ENCODE data around the gene TMC7. TPM values are rescaled to one million over a fixed set of nuclear protein-coding genes. Genes with fewer than 3 reads are reported as not detected.

The TMC7 gene
- total and polyA plus RNA-seq, 9 donors, result 0.84 to 1.8 (median 1.5) TPM

DNA sequence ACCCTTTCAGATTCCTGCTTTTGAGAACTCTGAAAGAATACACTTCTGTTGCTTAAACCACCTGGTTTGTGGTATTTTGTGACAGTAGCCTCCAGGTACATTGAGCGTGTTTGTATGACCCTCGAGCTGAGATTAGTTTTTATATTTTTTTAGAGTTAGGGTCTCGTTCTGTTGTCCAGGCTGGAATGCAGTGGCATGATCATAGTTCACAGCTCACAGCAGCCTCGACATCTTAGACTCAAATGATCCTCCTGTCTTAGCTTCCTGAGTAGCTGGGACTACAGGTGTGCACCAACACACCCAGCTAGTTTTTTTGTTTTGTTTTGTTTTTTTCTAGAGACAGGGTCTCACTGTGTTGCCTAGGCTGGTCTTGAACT is 125.5 kb downstream of the TMC7 start:
- Histone ChIP-seq H3K27me3 (ENCODE audit: control insufficient read depth, insufficient read depth, low read length) (no peaks in the 10 kb centered on the region), H3K4me3 (ENCODE audit: low read length) (no peak overlapping the region), H3K36me3 (ENCODE audit: control insufficient read depth, insufficient read depth, low read length) (no peaks in the 10 kb centered on the region), H3K27ac (ENCODE audit: low read length) (no peak overlapping the region), H3K4me1 (ENCODE audit: control insufficient read depth, insufficient read depth, low read length) (peaks cover 10% of the 10 kb centered on the region), H3K9me3 (replicated peaks; ENCODE audit: control insufficient read depth, low read depth, low read length) (no peaks in the 10 kb centered on the region)
- no peak for DNase-seq
- 67% methylated on average over 1 of the region's 4 CpGs for WGBS (ENCODE audit: insufficient coverage)

DNA sequence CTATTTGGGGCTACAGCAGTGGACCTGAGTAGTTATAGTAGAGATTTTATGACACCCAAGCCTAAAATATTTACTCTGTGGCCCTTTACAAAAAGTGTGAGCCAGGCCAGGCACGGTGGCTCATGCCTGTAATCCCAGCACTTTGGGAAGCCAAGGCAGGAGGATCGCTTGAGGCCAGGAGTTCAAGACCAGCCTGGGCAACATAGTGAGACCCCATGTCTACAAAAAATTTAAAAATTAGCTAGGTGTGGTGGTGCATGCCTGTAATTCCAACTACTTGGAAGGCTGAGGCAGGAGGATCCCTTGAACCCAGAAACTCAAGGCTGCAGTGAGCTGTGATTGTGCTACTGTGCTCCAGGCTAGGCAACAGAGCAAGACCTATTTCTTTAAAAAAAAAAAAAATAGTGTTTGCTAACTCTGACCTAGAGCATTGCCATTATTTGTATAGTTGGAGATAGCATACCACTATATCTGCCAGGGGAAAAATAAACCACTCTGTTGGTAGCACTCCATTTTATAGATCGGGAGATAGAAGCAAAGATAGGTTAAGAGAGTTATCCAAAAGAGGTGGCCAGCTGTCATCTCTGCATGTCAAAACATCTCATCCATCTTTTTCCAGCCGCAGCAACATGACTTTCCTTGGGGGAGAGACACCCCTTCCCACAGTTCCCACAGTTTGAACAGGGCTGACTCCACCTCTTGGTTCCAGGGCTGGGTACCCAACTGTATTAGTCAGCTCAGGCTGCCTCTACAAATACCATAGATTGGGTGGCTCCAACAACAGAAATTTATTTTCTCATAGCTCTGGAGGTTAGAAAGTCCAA is 127.0 kb downstream of the TMC7 start:
- WGBS (ENCODE audit: insufficient coverage), result 94% methylated on average over 2 of the region's 4 CpGs
- Histone ChIP-seq H3K4me1 (ENCODE audit: control insufficient read depth, insufficient read depth, low read length) (peaks cover 23% of the 10 kb centered on the region), H3K27ac (ENCODE audit: low read length) (no peak overlapping the region), H3K4me3 (ENCODE audit: low read length) (no peak overlapping the region), H3K36me3 (ENCODE audit: control insufficient read depth, insufficient read depth, low read length) (peaks cover 8% of the 10 kb centered on the region), H3K27me3 (ENCODE audit: control insufficient read depth, insufficient read depth, low read length) (no peaks in the 10 kb centered on the region), H3K9me3 (replicated peaks; ENCODE audit: control insufficient read depth, low read depth, low read length) (no peaks in the 10 kb centered on the region)
- DNase-seq, result no peak

DNA sequence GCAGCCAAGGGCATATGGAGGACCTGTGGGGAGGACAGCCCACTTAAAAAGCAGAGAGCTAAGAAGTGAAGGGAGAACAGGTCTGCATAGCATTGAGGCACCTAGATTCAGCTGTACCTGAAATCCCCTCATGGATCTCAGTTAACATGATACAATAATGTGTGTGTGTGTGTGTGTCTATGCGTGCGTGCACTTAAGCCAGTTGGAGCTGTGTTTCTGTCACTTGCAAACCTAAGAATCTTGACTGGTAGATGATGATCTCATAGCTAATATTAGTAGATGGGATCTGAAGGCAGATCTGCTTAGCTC is 128.3 kb downstream of the TMC7 start:
- no peak overlapping the region for H3K27ac ChIP-seq (ENCODE audit: low read length)
- no peaks in the 10 kb centered on the region for H3K27me3 ChIP-seq (ENCODE audit: control insufficient read depth, insufficient read depth, low read length)

More for the DNA sequence above, 128.3 kb downstream of the TMC7 start:
- DNase-seq, result no peak
- no peaks in the 10 kb centered on the region for H3K9me3 ChIP-seq (replicated peaks; ENCODE audit: control insufficient read depth, low read depth, low read length)
- no CpG with 5 or more reads among the region's 2 CpGs for WGBS (ENCODE audit: insufficient coverage)
- H3K36me3 ChIP-seq (ENCODE audit: control insufficient read depth, insufficient read depth, low read length), result peaks cover 18% of the 10 kb centered on the region
- peaks cover 30% of the 10 kb centered on the region for H3K4me1 ChIP-seq (ENCODE audit: control insufficient read depth, insufficient read depth, low read length)
- H3K4me3 ChIP-seq (ENCODE audit: low read length), result no peak overlapping the region

Other genes starting within 250 kb of the TMC7 start
- gene RPS15A, start 193.6 kb upstream of the TMC7 start, total RNA-seq, result 4,122 TPM
- 1,000 to 10,000 TPM; 1,889 to 2,835 (median 2,053) TPM for gene RPS15A, start 193.6 kb upstream of the TMC7 start, polyA plus RNA-seq (ENCODE audit: insufficient read depth in 1 of 8, insufficient read length in 8 of 8, low replicate concordance in 1 of 8)
- 70.0 TPM for gene ARL6IP1, start 182.4 kb upstream of the TMC7 start, total RNA-seq
- gene ARL6IP1, start 182.4 kb upstream of the TMC7 start, polyA plus RNA-seq (ENCODE audit: insufficient read depth in 1 of 8, insufficient read length in 8 of 8, low replicate concordance in 1 of 8), result 100 to 1,000 TPM in 5 of 8 donors, 10 to 100 TPM in 3; 80.4 to 134 (median 103) TPM
- 42.4 TPM for gene SMG1, start 57.5 kb upstream of the TMC7 start, total RNA-seq
- 10 to 100 TPM; 24.7 to 49.5 (median 35.4) TPM for gene SMG1, start 57.5 kb upstream of the TMC7 start, polyA plus RNA-seq (ENCODE audit: insufficient read depth in 1 of 8, insufficient read length in 8 of 8, low replicate concordance in 1 of 8)
- gene COQ7, start 83.7 kb downstream of the TMC7 start, total RNA-seq, result 30.2 TPM
- gene COQ7, start 83.7 kb downstream of the TMC7 start, polyA plus RNA-seq (ENCODE audit: insufficient read depth in 1 of 8, insufficient read length in 8 of 8, low replicate concordance in 1 of 8), result 10 to 100 TPM; 25.8 to 29.4 (median 27.0) TPM
- 17.8 TPM for gene ITPRIPL2, start 130.0 kb downstream of the TMC7 start, total RNA-seq
- 10 to 100 TPM; 12.9 to 40.6 (median 22.4) TPM for gene ITPRIPL2, start 130.0 kb downstream of the TMC7 start, polyA plus RNA-seq (ENCODE audit: insufficient read depth in 1 of 8, insufficient read length in 8 of 8, low replicate concordance in 1 of 8)
- gene SYT17, start 184.3 kb downstream of the TMC7 start, total RNA-seq, result 3.1 TPM
- gene SYT17, start 184.3 kb downstream of the TMC7 start, polyA plus RNA-seq (ENCODE audit: insufficient read depth in 1 of 8, insufficient read length in 8 of 8, low replicate concordance in 1 of 8), result 1 to 10 TPM; 3.7 to 7.1 (median 5.1) TPM